Measurements from ENCODE around the gene GCNT3. TPM values are rescaled to one million over a fixed set of nuclear protein-coding genes. Genes with fewer than 3 reads are reported as not detected.

The GCNT3 gene
- total and polyA plus RNA-seq, 4 donors, result 0.63 to 3.7 (median 2.3) TPM

DNA sequence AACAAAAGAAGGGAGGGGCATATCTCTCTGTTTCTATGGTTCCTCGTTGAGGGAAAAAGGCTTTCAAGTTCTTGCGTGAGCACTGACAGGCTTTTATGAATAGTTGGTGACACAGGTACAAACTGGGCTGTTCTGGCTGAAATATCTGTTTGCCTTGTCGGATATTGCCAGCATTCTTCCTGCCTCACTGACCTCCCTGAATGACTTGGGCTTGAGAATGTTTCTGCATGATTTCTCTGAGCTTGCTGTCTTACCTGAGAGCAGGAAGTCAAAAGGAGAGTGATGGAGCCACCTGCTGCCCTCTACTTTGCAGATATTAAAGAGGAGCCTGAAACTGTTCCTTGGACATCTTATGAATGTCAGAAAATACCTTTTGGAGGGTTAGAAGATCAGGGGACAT, 4.8 kb downstream of the GCNT3 start:
- H3K9ac ChIP-seq (ENCODE audit: insufficient read depth in 1 of 2, low read length in 2 of 2), result no peak overlapping the region
- TF ChIP-seq CTCF (IDR thresholded peaks at IDR 0.05; ENCODE audit: control extremely low read depth, extremely low read depth), result no peak
- DNase-seq, result no peak
- H3K27ac ChIP-seq (ENCODE audit: low read depth in 1 of 2, low read length in 1 of 2), result no peak overlapping the region
- H3K4me3 ChIP-seq, result no peak overlapping the region
- ATAC-seq (ENCODE audit: insufficient read depth, low FRiP score), result no peak
- H3K9me3 ChIP-seq (ENCODE audit: control insufficient read depth in 4 of 4, insufficient read depth in 3 of 4, low read length in 3 of 4), result peaks cover 0 to 2% (median 0%) of the 10 kb centered on the region in 4 donors
- peaks cover 0 to 4% (median 0%) of the 10 kb centered on the region in 5 donors for H3K4me1 ChIP-seq (ENCODE audit: control insufficient read depth in 5 of 5, insufficient read depth in 5 of 5, low read length in 5 of 5)
- no peaks in the 10 kb centered on the region for H3K27me3 ChIP-seq (ENCODE audit: control insufficient read depth in 3 of 3, insufficient read depth in 3 of 3, low read length in 2 of 3)
- H3K36me3 ChIP-seq (ENCODE audit: control insufficient read depth in 4 of 4, insufficient read depth in 4 of 4, low read length in 4 of 4), result no peaks in the 10 kb centered on the region
- 65 to 74% methylated on average over 3 of the region's 3 CpGs for WGBS, 2 donors

DNA sequence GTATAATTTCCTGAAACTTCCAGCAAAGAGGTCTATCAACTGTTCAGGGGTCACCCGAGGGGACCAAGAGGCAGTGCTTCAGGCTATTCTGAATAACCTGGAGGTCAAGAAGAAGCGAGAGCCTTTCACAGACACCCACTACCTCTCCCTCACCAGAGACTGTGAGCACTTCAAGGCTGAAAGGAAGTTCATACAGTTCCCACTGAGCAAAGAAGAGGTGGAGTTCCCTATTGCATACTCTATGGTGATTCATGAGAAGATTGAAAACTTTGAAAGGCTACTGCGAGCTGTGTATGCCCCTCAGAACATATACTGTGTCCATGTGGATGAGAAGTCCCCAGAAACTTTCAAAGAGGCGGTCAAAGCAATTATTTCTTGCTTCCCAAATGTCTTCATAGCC, 6.8 kb downstream of the GCNT3 start:
- no peak for TF ChIP-seq CTCF (IDR thresholded peaks at IDR 0.05; ENCODE audit: control extremely low read depth, extremely low read depth)
- Histone ChIP-seq H3K27me3 (ENCODE audit: control insufficient read depth in 3 of 3, insufficient read depth in 3 of 3, low read length in 2 of 3) (no peaks in the 10 kb centered on the region), H3K4me1 (ENCODE audit: control insufficient read depth in 5 of 5, insufficient read depth in 5 of 5, low read length in 5 of 5) (peaks cover 0 to 4% (median 0%) of the 10 kb centered on the region in 5 donors), H3K27ac (ENCODE audit: low read depth in 1 of 2, low read length in 1 of 2) (no peak overlapping the region), H3K4me3 (no peak overlapping the region), H3K9me3 (ENCODE audit: control insufficient read depth in 4 of 4, insufficient read depth in 3 of 4, low read length in 3 of 4) (peaks cover 0 to 2% (median 0%) of the 10 kb centered on the region in 4 donors), H3K36me3 (ENCODE audit: control insufficient read depth in 4 of 4, insufficient read depth in 4 of 4, low read length in 4 of 4) (no peaks in the 10 kb centered on the region), H3K9ac (ENCODE audit: insufficient read depth in 1 of 2, low read length in 2 of 2) (no peak overlapping the region)
- 83 to 86% methylated on average over 4 of the region's 4 CpGs for WGBS, 2 donors
- DNase-seq, result no peak
- ATAC-seq (ENCODE audit: insufficient read depth, low FRiP score), result no peak

DNA sequence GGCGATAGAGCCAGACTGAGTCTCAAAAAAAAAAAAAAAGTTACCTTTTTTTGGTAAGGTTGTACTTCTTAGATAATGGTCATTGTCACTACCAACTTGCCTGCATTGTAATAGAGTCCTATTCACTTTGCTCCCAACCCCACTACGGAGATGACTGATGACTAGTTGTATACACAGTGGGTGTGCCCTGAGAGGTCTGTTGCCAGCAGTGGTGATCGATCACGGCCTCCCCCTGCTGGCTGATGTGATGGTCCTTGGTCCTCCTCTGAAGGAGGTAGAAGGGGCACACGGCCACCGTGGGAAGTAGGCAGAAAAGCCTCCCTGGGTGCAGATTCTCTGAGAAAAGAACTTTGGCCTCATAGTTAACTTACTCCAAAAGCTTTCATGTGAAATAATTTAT, 10.7 kb downstream of the GCNT3 start:
- ATAC-seq (ENCODE audit: insufficient read depth, low FRiP score), result no peak
- Histone ChIP-seq H3K27me3 (ENCODE audit: control insufficient read depth in 3 of 3, insufficient read depth in 3 of 3, low read length in 2 of 3) (no peaks in the 10 kb centered on the region), H3K36me3 (ENCODE audit: control insufficient read depth in 4 of 4, insufficient read depth in 4 of 4, low read length in 4 of 4) (no peaks in the 10 kb centered on the region), H3K9me3 (ENCODE audit: control insufficient read depth in 4 of 4, insufficient read depth in 3 of 4, low read length in 3 of 4) (peaks cover 0 to 2% (median 0%) of the 10 kb centered on the region in 4 donors), H3K4me1 (ENCODE audit: control insufficient read depth in 5 of 5, insufficient read depth in 5 of 5, low read length in 5 of 5) (no peaks in the 10 kb centered on the region), H3K4me3 (no peak overlapping the region), H3K9ac (ENCODE audit: insufficient read depth in 1 of 2, low read length in 2 of 2) (no peak overlapping the region), H3K27ac (ENCODE audit: low read depth in 1 of 2, low read length in 1 of 2) (no peak overlapping the region)
- no peak for TF ChIP-seq CTCF (IDR thresholded peaks at IDR 0.05; ENCODE audit: control extremely low read depth, extremely low read depth)
- 23 to 30% methylated on average over 6 of the region's 6 CpGs for WGBS, 2 donors
- no peak for DNase-seq

GRCh38 chr15:59632714-59633113, 21.1 kb downstream of the GCNT3 start:
- DNase-seq (no peak), ATAC-seq (ENCODE audit: insufficient read depth, low FRiP score) (no peak)

More at GRCh38 chr15:59632714-59633113, 21.1 kb downstream of the GCNT3 start:
- H3K36me3 ChIP-seq (ENCODE audit: control insufficient read depth in 4 of 4, insufficient read depth in 4 of 4, low read length in 4 of 4), result peaks cover 0 to 2% (median 0%) of the 10 kb centered on the region in 4 donors
- H3K9me3 ChIP-seq (ENCODE audit: control insufficient read depth in 4 of 4, insufficient read depth in 3 of 4, low read length in 3 of 4), result no peaks in the 10 kb centered on the region
- 64 to 72% methylated on average over 4 of the region's 4 CpGs for WGBS, 2 donors
- no peaks in the 10 kb centered on the region for H3K4me1 ChIP-seq (ENCODE audit: control insufficient read depth in 5 of 5, insufficient read depth in 5 of 5, low read length in 5 of 5)
- no peak overlapping the region for H3K4me3 ChIP-seq
- no peak overlapping the region for H3K9ac ChIP-seq (ENCODE audit: insufficient read depth in 1 of 2, low read length in 2 of 2)
- no peak overlapping the region for H3K27ac ChIP-seq (ENCODE audit: low read depth in 1 of 2, low read length in 1 of 2)
- H3K27me3 ChIP-seq (ENCODE audit: control insufficient read depth in 3 of 3, insufficient read depth in 3 of 3, low read length in 2 of 3), result no peaks in the 10 kb centered on the region
- TF ChIP-seq CTCF (IDR thresholded peaks at IDR 0.05; ENCODE audit: control extremely low read depth, extremely low read depth), result no peak
